ENCODE measurements around the gene NFIB. TPM values are rescaled to one million over a fixed set of nuclear protein-coding genes. Genes with fewer than 3 reads are reported as not detected.

Gene NFIB
- total and polyA plus RNA-seq, 10 of the 15 experiments (the other 5 are each of a cell fraction or from before 2014, with no cell fraction given), result under 0.01 to 0.19 (median 0.05) TPM; not detected in 3

DNA sequence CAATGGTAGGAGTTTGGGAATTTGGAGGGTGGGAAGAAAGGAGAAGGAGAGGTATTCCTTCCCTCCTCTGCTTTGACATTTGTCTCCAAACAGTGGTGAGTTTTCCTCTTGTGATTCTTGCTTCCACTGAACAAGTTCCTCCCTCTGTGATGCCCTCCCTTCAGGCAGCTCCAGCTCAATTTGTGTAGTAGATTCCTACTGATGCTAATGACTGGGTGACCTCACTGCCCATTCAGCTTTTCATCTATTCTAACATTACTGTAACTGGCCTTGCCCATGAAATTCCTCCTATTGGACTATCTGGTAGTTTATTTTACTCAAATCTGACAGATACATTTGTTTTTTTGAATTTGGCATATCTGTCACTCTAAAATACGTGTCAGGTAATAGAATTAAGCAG is 121.4 kb downstream of the NFIB start (continued):
- TF ChIP-seq, protein P1, sequence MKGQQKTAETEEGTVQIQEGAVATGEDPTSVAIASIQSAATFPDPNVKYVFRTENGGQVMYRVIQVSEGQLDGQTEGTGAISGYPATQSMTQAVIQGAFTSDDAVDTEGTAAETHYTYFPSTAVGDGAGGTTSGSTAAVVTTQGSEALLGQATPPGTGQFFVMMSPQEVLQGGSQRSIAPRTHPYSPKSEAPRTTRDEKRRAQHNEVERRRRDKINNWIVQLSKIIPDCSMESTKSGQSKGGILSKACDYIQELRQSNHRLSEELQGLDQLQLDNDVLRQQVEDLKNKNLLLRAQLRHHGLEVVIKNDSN (IDR thresholded peaks at IDR 0.05; ENCODE audit: borderline replicate concordance, extremely low read length, insufficient read depth, low read depth, low read length), result no peak
- TF ChIP-seq RBBP5 (conservative IDR thresholded peaks at IDR 0.05) (no peak), MYB (IDR thresholded peaks at IDR 0.05; ENCODE audit: borderline replicate concordance, low read depth, low read length) (no peak)

DNA sequence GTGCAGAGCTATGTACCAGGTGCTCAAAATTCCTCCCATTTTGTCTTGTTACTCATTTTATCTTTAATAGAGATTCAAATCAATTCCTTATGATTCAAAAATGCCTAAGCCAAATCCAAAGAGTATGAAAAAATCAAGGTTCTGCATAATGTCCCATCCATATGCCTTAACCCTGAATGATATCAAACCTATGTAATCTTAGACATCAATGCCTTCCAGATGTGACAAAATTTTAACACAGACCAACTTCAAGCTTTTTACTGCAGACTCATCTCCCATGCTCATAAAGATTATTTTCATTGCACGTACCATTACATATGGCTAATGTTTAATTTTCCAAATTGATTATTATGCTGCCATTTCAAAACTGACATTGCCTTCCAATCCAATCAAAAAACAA is 122.4 kb downstream of the NFIB start:
- Histone ChIP-seq H3K36me3 (ENCODE audit: control insufficient read depth in 2 of 2, insufficient read depth in 2 of 2, low read length in 1 of 2) (no peaks in the 10 kb centered on the region), H2AFZ (ENCODE audit: control insufficient read depth, low read depth, low read length) (no peak overlapping the region), H3K9me3 (replicated peaks; ENCODE audit: control insufficient read depth, insufficient read depth, low read length) (no peaks in the 10 kb centered on the region), H3K9ac (ENCODE audit: control insufficient read depth, insufficient read depth, low read length) (no peak overlapping the region), H3K27ac (ENCODE audit: control insufficient read depth, insufficient read depth) (no peak overlapping the region), H3K4me3 (no peak overlapping the region), H3K79me2 (ENCODE audit: control insufficient read depth, insufficient read depth, low read length) (no peaks in the 10 kb centered on the region), H3K4me1 (ENCODE audit: control insufficient read depth, insufficient read depth, low read length) (no peaks in the 10 kb centered on the region), H4K20me1 (ENCODE audit: control insufficient read depth, insufficient read depth) (no peaks in the 10 kb centered on the region), H3K4me2 (ENCODE audit: control insufficient read depth, insufficient read depth) (no peak overlapping the region), H3K27me3 (replicated peaks in 1 of 2; ENCODE audit: control insufficient read depth in 2 of 2, insufficient read depth in 2 of 2, low read length in 1 of 2) (no peaks in the 10 kb centered on the region)
- TF ChIP-seq IRF4 (IDR thresholded peaks at IDR 0.05; ENCODE audit: low read depth, low read length) (no peak), ATF7 (IDR thresholded peaks at IDR 0.05; ENCODE audit: low read depth) (no peak), KDM1A (IDR thresholded peaks at IDR 0.05; ENCODE audit: borderline replicate concordance) (no peak), POLR2A (IDR thresholded peaks at IDR 0.05; ENCODE audit: low read depth, low read length) (no peak), SREBF2 (IDR thresholded peaks at IDR 0.05; ENCODE audit: low read length) (no peak), IKZF2 (IDR thresholded peaks at IDR 0.05) (no peak), FOXK2 (IDR thresholded peaks at IDR 0.05) (no peak), ETV6 (conservative IDR thresholded peaks at IDR 0.05 in 1 of 2, IDR thresholded peaks at IDR 0.05 in 1 of 2; ENCODE audit: borderline replicate concordance in 1 of 2, low read depth in 1 of 2) (no peak), SIX5 (IDR thresholded peaks at IDR 0.05; ENCODE audit: low read depth, low read length, severe bottlenecking) (no peak), LARP7 (IDR thresholded peaks at IDR 0.05) (no peak), IKZF1 (conservative IDR thresholded peaks at IDR 0.05) (no peak), NR2C1 (IDR thresholded peaks at IDR 0.05) (no peak), ZNF384 (IDR thresholded peaks at IDR 0.05; ENCODE audit: borderline replicate concordance, low read depth, low read length) (no peak)
- TF ChIP-seq, protein P2, sequence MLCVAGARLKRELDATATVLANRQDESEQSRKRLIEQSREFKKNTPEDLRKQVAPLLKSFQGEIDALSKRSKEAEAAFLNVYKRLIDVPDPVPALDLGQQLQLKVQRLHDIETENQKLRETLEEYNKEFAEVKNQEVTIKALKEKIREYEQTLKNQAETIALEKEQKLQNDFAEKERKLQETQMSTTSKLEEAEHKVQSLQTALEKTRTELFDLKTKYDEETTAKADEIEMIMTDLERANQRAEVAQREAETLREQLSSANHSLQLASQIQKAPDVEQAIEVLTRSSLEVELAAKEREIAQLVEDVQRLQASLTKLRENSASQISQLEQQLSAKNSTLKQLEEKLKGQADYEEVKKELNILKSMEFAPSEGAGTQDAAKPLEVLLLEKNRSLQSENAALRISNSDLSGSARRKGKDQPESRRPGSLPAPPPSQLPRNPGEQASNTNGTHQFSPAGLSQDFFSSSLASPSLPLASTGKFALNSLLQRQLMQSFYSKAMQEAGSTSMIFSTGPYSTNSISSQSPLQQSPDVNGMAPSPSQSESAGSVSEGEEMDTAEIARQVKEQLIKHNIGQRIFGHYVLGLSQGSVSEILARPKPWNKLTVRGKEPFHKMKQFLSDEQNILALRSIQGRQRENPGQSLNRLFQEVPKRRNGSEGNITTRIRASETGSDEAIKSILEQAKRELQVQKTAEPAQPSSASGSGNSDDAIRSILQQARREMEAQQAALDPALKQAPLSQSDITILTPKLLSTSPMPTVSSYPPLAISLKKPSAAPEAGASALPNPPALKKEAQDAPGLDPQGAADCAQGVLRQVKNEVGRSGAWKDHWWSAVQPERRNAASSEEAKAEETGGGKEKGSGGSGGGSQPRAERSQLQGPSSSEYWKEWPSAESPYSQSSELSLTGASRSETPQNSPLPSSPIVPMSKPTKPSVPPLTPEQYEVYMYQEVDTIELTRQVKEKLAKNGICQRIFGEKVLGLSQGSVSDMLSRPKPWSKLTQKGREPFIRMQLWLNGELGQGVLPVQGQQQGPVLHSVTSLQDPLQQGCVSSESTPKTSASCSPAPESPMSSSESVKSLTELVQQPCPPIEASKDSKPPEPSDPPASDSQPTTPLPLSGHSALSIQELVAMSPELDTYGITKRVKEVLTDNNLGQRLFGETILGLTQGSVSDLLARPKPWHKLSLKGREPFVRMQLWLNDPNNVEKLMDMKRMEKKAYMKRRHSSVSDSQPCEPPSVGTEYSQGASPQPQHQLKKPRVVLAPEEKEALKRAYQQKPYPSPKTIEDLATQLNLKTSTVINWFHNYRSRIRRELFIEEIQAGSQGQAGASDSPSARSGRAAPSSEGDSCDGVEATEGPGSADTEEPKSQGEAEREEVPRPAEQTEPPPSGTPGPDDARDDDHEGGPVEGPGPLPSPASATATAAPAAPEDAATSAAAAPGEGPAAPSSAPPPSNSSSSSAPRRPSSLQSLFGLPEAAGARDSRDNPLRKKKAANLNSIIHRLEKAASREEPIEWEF (IDR thresholded peaks at IDR 0.05; ENCODE audit: insufficient replicate concordance, low read depth, low read length), result no peak
- TF ChIP-seq, protein P3, sequence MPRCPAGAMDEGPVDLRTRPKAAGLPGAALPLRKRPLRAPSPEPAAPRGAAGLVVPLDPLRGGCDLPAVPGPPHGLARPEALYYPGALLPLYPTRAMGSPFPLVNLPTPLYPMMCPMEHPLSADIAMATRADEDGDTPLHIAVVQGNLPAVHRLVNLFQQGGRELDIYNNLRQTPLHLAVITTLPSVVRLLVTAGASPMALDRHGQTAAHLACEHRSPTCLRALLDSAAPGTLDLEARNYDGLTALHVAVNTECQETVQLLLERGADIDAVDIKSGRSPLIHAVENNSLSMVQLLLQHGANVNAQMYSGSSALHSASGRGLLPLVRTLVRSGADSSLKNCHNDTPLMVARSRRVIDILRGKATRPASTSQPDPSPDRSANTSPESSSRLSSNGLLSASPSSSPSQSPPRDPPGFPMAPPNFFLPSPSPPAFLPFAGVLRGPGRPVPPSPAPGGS (IDR thresholded peaks at IDR 0.05; ENCODE audit: borderline replicate concordance, insufficient read depth, low read depth, low read length, poor library complexity, severe bottlenecking), result no peak
- ChIA-PET POLR2A (no interaction called here), SMC1A (ENCODE audit: uncharacterized antibody, unreplicated experiment) (no interaction called here), CTCF (no interaction called here), RAD21 (ENCODE audit: unreplicated experiment) (no interaction called here)
- ATAC-seq, result no peak
- intact Hi-C loops (cut with micrococcal nuclease; ENCODE audit: unreplicated experiment), result no loop called here
- BruUV-seq (replicated peaks), result no TSS peak
- DNase-seq (ENCODE audit: low read depth, low spot score), result no peak
- in situ Hi-C loops (cut with MboI), result no loop called here
- FAIRE-seq, result no peak
- 0% methylated on average over 1 of the region's 1 CpG for WGBS (ENCODE audit: insufficient coverage, insufficient replicate concordance, low lambda C conversion rate, missing lambda C conversion rate)

All from GM12878 (cell line).